NCI-H1436 (cell line): ENCODE results near the gene GPR42.
"Not testable (repeated sequence)": the region's sequence is repeated elsewhere in the genome, so short reads cannot be mapped to it uniquely, and the experiment has no call there.

Experiments
- DNase-seq: peaks from one replicate; lab custom pipeline; 2025; lab: John Stamatoyannopoulos, UW

Gene GPR42

DNA sequence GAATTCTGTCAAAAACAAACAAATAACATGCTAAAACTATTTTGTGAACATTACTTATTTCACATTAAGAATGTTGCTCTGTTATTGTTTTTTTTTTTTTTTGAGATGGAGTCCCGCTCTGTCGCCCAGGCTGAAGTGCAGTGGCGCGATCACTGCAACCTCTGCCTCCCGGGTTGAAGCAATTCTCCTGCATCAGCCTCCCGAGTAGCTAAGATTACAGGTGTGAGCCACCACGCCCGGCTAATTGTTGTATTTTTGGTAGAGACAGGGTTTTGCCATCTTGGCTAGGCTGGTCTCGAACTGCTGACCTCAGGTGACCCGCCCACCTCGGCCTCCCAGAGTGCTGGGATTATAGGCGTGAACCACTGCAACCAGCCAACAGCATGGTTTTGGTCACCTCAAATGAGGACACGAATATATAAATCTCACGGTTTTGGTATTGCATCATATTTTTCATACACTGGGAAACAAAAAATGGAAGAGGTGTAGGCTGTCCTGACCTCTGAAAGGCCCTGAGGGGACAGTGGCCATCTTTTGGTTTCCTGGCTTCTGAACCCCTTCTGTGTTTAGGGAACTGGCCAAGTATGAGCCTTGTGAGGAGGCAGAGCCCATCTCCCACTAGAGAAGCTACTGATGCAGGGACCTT is 25.5 kb downstream of the GPR42 start:
- DNase-seq: no peak

DNA sequence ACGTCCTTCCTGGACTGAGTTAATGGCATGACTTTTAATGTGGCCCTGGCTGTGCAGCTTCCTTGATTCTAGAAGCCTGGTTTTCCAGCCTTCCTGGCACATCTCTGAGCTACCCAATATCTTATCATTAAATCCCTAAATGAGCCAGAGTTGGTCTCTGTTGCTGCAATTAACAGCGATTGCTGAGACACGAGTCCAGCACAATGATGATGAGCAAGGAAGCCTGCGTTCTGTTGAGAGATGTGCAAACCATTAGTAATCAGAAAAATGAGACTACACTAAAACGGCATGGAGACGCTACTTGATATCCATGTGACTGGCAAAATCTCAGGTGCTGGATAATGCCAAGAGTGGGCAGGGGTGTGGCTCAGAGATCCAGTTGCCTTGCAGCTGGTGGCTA is 26.2 kb downstream of the GPR42 start:
- no peak for DNase-seq

DNA sequence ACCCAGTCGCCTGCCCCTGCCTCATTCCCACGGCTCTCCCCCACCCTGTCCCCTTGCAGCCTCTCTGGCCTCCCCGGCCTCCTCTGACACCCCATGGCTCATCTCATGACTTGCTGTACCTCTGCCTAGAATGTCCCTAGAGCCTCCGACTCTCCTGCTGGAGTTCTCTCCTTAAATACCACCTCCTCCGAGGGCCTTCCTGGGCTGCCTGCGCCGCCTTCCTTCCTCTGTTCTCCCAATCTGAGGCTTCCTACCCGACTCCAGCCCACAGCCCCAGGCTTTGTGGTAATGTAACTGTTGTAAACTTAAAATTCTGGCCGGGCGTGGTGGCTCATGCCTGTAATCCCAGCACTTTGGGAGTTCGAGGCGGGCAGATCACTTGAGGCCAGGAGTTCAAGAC is 27.7 kb downstream of the GPR42 start:
- DNase-seq: no peak

DNA sequence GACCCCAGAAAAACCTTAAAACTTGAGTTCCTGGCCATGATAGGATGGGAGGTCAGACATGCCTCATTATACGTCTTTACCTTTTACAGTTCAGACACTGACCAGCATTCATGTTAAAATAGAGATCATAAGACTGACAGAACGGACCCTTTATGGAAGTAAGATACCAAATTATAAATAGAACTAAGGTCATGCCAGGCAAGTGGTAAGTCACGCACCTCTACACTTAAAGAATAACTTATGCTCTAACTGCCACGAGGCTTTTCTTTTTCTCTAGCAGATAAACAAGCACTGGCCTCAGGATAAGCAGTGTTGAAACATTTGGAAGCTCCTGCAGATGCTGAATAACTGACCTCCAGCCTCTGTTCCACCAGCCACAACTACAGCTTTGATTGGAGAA is 28.4 kb downstream of the GPR42 start:
- DNase-seq: no peak

DNA sequence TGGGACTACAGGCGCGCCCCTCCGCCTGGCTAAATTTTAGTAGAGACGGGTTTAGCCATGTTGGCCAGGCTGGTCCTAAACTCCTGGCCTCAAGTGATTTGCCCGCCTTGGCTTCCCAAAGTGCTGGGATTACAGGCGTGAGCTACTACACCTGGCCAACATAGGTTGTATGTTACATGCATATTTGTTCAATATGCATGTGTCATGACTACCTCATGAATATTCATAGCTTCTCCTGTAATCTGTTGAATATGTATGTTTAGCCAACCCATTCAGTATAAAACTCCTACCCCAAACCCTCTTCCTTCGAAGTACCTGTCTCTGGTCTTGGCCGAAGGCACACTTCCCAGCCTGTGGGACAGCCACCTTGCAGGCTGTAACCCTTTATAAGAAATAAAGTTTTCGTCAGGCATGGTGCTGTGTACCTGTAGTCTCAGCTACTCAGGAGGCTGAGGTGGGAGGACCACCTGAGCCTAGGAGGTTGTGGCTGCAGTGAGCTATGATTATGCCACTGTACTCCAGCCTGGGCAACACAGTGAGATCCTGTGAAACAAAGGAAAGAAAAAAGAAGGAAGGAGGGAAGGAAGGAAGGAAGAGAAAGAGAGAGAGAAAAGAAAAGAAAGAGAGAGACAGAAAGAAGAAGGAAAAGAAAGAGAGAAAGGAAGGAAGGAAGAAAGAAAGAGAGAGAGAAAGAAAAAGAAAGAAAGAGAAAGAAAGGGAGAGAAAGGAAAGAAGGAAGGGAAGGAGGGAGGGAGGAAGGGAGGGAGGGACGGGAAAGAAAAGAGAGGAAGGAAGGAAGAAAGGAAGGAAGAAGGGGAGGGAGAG is 29.3 kb downstream of the GPR42 start:
- DNase-seq: no peak

DNA sequence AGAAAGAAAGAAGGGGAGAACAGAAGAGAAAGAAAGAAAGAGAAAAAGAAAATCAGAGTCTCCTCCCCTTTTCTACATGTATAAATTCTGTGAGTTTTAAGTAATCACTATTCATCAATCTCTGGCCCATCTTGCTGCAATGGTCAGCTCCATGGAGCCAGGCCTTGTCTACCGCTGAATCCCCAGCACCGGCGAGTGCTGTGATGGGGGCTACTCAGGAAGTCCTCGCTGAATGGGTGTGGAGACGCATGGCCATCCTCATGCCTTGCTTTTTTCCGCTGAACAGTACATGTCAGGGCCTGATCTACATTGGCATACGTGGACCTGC is 29.9 kb downstream of the GPR42 start:
- no peak for DNase-seq

DNA sequence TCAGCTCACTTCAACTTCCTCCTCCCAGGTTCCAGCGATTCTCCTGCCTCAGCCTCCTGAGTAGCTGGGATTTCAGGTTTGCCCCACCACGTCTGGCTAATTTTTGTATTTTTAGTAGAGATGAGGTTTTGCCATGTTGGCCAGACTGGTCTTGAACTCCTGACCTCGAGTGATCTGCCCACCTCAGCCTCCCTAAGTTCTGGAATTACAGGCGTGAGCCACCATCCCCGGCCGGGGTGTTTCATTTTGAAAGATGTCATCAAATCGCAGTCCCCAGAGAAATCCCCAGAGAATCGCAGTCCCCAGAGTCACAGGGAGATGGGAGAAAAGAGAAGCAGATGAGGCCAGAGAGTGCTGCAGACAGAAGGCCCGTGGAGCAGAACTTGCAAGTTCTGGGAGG is 30.5 kb downstream of the GPR42 start:
- DNase-seq: not testable (repeated sequence)

DNA sequence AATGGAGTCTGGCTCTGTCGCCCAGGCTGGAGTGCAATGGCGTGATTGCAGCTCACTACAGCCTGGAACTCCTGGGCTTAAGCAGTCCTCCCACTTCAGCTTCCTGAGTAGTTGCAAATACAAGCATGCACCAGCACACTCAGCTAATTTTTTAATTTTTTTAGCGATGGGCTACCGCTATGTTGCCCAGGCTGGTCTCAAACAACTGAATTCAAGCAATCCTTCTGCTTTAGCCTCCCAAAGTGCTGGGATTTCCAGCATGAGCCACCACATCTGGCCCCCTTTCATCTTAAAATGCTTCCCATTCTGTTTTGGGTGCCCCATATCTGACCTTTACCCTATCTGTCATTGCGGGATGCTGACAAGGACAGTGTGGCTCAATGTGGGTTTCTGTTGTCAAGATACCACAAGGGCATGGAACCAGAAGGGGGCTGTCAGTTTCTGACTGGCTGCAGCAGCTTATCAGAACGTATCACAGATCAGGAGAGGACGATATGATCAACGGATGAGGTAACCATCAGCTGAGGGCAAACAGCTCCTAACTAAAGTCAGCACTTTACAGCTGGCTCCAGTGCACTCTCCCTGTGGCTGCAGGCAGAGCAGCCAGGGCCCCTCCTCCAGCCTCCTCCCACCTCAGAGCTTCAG is 32.4 kb downstream of the GPR42 start:
- no peak for DNase-seq

DNA sequence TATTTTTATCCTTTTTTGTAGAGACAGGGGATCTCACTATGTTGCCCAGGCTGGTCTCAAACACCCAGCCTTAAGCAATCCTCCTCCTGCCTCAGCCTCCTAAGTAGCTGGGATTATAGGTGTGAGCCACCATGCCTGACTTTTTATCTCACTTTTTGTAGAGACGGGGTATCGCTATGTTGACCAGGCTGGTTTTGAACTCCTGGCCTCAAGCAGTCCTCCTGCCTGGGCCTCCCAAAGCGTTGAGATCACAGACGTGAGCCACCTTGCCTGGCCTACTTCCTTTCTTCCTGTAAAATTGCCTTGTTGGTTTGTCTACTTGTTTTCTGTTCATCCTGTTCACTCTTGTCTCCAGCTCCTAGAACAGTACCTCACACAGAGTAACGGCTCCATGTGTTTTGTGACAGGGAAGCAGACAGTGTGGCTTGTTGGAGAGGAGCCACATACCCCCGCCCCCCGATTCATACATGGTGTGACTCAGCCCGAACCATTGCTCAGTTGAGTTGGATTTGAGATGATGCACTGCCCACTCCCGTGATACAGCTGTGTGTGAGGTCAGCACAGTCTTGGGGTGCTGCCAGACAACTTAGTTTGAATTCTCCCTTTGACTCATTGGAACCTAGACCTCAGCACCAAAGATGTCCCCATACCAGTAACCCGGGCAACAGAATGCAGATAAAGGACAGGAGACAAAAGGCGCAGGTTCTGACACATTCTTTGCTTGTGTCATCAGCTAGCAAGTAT is 34.2 kb downstream of the GPR42 start:
- DNase-seq: no peak

DNA sequence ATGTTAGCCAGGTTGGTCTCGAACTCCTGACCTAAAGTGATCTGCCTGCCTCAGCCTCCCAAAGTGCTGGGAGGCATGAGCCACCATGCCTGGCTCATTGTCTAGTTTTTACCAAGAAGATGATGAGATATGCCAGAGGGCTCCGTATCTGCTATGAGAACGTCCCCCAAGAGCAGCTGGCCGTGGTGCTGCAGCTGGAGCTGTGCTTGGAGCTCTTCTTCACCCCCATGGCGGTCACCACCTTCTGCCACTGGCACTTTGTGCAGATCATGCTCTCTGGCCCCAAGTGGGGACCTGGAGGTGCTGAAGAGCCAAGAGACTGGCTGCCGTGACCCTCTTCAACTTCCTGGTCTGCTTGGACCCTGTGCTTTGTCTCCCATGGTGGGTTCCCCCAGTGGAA is 36.8 kb downstream of the GPR42 start:
- no peak for DNase-seq

DNA sequence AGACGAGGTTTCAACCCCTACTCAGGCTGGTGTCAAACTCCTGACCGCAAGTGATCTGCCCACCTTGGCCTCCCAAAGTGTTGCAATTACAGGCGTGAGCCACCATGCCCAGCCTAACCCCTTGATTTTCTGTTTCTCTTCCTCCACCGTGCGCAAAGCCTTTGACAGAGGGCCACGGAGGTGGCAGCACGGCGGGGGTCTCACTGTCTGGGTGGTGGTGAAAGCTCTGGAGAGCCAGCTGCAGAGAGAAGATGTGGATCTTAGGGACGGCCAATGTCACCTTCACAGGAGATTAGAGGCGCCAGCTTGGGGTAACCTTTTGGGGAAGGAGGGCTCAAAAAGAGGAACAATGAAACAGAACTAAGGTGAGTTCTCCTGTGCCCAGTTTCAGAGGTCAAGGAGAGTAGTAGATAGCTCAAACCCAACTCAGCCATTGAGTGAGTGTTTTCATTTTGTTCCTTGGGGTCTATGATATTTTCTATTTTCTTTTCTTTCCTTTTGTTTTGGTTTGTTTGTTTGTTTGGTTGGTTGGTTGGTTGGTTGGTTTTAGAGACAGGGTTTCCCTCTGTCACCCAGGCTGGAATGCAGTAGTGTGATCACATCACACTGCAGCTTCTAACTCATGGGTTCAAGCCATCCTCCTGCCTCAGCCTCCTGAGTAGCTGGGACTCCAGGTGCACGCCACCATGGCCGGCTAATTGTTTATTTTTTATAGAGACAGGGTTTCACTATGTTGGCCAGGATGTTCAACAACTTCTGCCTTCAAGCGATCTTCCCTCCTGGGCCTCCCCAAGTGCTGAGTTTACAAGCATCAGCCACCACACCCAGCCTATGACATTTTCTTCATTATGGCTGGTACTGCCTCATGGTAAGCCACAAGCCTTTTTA is 37.7 kb downstream of the GPR42 start:
- no peak for DNase-seq

DNA sequence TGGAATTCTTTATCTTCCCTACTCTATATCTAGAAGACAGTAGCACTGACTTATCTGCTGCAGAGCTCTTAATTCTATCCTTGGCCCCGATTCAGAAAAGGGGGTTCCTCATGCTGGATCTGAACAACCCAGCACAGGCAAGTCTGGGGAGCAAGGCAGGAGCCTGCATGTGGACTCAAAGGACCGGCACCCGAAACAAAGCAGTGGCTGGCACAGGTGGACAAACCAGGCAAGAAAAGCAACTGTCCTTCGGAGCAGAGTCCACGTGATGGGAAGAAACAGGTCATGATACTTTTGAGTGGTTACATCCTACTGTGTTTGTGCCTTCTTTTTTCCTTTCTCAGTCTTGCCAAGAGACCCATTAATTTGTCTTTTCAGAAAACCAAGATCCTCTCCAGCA is 38.3 kb downstream of the GPR42 start:
- no peak for DNase-seq

DNA sequence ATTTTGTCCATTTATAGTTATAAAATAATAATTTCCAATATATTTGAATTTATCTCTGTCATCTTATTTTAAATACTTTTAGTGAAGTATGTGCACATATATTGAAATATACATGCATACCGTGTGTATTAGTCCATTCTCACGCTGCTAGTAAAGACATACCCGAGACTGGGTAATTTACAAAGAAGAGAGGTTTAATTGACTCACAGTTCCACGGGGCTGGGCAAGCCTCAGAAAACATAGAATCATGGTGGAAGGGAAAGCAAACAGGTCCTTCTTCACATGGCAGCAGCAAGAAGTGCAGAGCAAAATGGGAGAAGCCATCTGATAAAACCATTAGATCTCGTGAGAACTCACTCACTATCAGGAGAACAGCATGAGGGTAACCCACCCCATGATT is 39.6 kb downstream of the GPR42 start:
- DNase-seq: no peak

DNA sequence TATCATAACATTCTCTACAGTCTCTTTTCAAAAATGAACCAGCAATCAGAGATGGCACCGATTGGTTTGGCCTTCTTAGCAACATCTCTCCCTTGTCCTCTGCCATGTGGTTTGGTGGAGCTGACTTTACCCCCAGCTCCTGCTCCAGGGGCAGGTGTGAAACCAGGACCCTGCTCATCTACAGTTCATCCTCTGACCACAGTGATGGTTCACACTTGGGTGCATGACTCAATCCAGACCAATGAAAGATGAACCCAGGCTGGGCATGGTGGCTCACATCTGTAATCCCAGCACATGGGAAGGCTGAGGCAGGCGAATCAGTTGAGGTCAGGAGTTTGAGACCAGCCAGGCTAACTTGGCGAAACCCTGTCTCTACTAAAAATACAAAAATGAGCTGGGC is 43.6 kb downstream of the GPR42 start:
- no peak for DNase-seq

DNA sequence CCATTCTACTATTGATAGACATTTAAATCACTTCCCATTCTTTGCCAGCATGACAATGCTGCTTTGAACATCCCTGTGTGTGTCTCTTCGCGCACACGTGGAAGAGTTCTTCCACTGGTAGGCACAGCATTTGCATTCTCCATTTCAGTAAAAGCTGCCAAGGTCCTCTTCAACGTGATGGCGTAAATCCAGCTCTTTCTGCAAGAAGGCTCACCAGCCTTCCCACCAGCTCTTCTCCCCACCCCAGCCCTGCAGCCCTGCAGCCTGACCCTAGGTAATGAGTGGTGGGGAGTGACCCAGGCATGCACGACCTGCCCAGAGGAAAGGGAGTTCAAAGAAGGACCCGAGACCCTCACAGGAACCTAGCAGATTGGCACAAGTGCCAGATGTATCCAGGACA is 45.5 kb downstream of the GPR42 start:
- DNase-seq: no peak

DNA sequence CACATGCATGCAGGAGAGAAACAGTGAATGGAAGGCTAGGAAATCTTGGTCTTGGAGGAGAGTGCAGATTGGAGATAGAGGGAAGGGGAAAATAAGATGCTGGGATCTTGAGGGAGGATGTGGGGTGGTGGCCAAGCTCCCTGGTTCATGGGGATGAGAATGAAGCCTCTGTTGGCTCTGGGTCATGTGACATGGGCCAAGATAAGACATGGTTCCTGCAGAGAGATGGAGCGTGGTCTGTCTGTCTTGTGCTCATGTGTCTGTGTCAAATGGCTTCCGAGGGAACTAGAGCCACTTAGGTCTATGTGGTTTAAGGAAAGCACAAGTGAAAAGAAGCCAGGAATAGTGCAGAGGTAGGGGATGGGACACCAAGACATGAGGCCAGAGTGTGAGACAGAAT is 46.4 kb downstream of the GPR42 start:
- DNase-seq: no peak

DNA sequence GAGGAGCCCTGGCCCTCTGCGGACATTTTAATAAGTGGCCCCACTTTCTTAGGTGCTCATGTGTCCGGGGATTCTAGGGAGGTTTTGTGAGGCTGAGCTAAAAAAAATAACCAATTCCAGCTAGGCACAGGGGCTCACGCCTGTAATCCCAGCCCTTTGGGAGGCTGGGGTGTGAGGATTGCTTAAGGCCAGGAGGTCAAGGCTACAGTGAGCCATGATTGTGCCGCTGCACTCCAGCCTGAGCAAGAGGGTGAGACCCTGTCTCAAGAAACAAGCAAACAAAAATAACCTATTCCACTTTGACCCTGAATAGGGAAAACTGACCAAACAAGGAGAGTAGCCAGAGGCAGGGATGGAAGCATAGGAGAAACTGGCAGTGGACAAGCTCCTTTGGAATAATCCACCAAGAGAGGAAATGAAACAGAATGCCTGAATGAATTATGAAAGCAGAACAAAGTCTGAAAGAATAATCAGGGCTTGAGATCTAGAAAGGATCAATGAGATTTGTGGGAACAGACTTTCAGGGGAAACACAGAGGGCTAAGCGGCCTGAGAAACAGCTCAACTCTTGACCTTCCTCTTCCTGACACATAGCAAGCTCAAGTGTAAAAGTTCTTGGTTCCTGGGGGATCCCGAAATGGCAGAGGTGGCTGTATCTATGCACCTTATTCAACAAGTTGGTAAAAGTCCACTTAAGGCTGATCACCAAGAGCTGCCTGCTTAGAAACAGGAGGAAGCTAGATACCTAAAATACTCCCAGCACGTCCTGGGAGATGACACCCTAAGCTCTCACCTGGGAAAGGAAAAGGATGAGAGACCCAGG is 47.1 kb downstream of the GPR42 start:
- DNase-seq: no peak

DNA sequence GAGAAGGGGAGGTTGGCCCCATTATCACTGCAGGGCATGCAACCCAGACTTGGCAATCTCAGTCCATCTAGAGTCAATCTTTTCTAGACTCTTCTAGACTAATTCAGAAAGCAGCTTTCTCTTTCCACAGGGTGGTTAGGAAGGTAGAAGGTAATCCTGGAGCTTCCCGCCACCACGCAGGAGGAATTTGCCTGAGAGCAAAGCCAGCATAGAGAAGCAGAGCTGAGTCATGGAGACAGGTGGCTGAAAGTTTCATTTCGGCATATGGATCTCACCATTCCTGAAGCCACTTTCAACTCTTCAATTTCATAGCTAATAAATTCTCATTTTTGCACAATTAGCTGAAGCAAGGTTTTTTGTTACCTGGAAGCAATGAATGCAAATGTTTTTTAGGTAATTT is 48.2 kb downstream of the GPR42 start:
- no peak for DNase-seq

DNA sequence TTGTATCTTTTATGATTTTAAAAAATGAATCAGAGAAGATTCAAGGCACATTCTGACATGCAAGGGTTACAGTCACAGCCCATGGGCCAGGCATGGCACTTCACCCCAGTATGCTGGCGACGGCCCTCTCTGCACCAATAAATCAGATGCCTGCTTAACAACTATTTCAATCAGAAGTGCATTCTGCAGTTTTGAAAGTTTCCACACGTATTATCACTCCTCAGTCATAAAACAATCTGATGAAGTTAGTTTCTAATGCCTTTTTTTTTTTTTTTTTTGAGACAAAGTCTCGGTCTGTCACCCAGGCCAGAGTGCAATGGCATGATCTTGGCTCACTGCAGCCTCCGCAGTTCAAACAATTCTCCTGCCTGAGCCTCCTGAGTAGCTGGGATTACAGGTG is 48.9 kb downstream of the GPR42 start:
- DNase-seq: no peak

DNA sequence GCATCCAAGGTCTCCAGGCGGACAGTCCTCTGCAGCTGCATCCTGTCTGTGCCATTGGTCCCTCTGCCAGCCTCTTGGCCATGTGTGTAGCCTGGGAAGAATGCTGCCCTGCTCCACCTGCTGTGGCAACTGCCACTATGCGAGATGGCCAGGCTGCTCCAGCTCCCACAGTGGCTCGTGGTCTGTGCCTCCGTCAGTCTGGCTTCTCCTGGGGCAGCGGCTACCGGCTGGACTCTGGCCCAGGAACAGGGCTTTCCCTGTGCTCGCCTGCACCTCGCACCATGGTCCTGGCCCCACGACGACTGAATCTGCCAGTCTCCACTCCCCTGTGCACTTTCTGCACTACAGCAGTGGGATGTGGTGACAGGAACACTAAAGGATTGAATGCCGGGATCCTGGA is 50.5 kb downstream of the GPR42 start:
- DNase-seq: no peak
